OCI-LY1 (cell line): Measurements from ENCODE around the gene SMIM21.

Experiments
- EZH2 ChIP-seq: fragments of 200-600 bp; sonication (generic), shearing (Covaris generic); IDR thresholded peaks from 2 replicates; pipeline ENCODE4 v1.8.0; 2017; ENCODE audit warnings: borderline replicate concordance, mixed run types, mild to moderate bottlenecking, antibody characterized with exemption, low read length, moderate library complexity, mixed read lengths
- TF ChIP-seq, protein P1 (sequence below): fragments of 200-600 bp; sonication (generic), shearing (Covaris generic); IDR thresholded peaks from 2 replicates; pipeline ENCODE4 v1.5.1; 2017; ENCODE audit warnings: mild to moderate bottlenecking, antibody characterized with exemption, low read length, moderate library complexity, mixed read lengths

DNA sequence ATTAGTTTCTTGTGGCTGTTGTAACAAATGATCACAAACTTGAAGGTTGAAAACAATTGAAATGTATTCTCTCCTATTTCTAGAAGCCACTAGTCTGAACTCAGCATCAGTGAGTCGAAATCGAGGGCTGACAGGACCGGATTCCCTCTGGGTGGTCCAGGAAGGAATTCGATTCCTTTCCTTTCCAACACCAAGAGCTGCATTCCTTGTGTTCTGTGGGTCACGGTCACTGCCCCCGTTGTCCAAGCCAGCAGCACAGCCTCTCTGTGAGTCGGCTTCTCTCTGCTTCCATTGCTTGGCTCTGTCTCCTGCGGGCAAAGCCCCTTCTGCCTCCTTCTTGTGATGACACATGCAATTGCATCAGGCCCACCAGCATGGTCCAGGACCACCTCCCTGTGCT is 67.3 kb downstream of the SMIM21 start:
- TF ChIP-seq, protein P1, sequence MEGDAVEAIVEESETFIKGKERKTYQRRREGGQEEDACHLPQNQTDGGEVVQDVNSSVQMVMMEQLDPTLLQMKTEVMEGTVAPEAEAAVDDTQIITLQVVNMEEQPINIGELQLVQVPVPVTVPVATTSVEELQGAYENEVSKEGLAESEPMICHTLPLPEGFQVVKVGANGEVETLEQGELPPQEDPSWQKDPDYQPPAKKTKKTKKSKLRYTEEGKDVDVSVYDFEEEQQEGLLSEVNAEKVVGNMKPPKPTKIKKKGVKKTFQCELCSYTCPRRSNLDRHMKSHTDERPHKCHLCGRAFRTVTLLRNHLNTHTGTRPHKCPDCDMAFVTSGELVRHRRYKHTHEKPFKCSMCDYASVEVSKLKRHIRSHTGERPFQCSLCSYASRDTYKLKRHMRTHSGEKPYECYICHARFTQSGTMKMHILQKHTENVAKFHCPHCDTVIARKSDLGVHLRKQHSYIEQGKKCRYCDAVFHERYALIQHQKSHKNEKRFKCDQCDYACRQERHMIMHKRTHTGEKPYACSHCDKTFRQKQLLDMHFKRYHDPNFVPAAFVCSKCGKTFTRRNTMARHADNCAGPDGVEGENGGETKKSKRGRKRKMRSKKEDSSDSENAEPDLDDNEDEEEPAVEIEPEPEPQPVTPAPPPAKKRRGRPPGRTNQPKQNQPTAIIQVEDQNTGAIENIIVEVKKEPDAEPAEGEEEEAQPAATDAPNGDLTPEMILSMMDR, result no peak
- no peak for TF ChIP-seq EZH2
